Measurements from ENCODE around the gene BMPR1A.
"Not testable (repeated sequence)": the region's sequence is repeated elsewhere in the genome, so short reads cannot be mapped to it uniquely, and the experiment has no call there.

BMPR1A gene

DNA sequence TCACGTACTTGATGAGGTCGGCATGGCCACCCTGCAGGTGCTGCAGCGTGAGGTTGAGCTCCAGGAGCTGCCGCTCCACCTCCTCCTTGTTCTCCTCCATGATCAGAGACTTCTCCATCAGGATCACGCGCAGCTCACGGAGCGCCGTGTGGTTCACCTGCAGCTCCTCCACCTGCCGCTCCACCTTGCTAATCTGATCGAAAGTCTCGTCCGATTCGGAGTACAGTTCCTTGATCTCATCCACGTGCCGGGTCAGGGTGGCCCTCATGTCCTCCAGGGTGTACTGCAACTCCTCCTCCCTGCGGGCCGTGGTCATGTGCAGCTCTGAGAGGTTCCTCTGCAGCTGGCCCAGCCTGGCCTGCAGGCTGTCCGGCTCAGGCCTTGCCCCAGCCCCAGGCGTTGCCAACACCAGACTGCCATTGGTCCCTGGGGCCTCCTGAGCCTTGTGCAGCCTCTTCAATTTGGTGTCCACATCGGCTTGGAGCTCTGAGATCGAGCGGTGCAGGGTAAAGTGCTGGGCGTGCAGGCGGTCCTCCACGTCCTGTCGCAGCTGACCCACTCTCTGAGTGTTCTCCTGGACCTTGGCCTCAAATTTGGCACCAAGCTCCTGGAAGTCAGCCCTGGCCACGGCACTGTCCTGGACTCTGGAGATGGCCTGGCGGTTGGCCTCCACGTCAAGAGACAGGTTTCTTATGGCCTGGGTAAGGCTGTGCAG lies 187.1 kb downstream of the BMPR1A start:
- no peak for DNase-seq

DNA sequence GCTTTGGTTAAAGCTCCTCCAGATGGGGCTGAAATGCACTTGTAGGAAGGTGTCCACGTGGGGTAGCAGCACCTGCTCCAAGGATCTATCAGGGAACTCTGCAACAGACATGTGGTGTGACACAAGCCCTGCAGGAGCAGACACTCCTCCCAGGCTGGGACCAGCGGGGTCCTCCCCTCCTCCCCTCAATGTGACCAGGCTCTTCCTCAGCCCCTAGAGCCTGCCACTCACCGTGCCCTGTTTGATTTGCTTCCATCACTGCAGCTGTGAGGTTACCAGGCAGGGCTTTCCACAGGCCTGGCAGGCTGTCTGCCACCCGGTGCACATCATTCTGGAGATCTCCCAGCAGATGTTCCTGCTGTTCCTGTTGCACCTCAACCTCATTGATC lies 187.6 kb downstream of the BMPR1A start:
- no peak for DNase-seq

DNA sequence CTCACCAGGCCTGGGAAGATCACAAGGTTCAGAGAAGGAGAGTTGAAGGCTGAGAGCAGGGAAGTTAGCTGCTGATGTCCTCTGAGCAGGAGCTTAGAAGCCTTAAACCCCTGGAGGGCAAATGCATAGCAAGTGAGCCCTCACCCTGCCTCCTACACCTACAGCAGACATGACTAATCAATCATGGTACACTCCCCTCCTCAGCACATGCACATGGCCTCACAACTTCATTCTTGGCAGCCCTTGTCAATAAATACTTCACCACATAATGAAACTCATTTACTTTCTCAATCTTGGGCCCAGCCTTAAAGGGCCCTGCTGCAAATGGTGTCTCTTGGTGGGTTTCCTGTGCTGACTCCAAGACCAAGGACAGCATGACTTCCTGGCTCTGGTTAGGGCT lies 188.1 kb downstream of the BMPR1A start:
- DNase-seq, result no peak

DNA sequence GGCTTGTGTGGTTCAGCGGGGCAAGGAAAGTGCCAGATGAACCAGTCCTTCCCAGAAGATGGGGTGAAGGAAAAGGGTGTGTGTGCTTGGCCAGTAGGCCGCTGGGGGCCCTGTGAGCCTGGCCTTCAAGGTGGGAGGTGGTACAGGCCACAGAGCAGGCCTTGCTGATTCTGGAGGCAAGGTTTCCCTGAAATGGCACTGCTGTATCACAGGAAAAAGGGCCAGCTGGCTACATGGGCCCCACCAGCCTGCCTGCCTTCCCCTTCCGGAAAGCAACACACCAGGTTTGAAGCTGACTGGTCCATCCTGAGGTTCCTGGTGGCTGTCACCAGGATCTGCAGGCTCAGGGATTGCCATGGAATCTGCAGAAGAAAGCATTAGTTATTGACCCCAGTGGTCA lies 188.5 kb downstream of the BMPR1A start:
- DNase-seq, result no peak

DNA sequence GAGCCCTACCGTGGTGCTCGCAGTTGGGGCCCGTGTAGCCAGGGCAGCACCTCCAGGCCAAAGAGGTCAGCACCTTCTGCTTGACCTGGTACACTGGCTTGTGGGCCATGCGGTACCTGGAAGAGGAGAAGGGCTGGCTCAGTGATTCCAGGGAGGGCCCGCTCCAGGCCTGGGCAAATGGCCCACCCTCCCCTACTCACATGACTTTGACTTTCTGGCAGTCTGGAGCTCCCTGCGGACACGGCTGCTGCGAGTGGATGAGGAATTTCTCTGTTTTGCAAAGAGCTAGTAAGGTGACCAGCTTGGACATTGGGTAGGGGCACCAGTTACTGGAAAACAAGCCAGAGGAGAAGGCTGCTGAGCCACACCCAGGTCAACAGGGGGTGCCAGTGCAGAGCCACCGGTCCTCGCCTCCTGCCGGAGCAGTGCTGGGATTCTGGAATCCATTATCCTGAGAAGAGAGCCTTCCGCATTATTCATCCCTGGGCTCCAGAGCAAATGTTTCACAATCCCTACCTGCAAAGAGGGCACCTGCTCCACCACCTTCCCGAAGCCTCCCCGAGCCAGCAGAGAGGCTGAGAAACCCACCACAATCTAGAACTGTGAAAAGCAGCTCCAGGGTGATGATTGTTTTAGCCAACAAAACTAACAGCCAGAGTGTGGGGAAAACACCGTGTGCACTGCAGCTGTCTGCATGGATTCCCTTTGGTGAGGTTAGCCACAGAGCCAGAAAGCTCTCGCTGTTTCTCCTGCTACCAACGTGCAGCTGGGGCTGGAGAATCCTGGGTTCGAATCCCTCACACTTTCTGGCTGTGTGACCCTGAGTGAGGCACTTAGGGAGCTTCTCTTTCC lies 189.2 kb downstream of the BMPR1A start:
- no peak for DNase-seq

DNA sequence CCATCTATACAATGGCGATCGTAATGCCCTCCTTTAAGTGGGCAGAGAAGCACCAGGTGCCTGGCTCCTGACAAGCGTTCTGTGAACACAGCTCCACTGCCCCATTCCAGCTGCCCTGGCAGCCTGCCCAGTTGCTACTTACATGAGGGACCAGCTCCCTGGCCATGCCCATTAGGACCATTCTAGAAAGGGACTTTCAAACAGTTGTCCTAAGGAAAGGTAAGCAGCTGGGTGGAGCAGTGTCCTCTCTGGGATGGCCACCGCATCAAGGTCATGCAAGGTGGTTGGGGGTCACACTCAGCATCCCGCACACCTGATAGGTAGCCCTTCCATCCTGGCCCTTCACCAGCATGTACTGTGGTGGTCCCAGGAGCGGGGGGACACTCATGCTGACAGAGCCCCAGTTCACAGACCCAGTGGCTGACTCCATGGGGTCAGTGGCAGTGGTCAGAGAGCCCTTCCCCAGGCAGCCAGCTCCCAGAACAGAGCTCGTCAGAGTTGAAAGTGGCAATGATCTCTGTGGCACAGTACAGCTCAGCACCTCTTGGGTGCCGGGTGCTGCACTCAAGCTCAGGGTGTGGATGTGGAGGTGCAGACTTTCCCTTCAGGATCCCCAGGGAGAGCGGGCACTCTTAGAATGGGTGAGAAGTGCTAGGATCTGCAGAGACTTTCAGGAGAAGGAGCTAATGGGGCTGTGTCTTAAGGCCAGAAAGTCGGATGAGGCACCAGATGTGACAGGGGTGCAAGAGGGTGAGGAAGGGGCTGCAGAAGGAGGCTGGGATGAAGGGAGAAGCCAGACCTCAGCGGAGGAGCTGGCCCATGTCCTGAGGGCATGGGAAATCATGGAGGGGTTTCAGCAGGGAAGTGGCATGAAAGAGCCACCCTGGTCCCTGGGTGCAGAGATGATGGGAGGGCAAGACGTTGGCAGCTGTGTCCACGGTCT lies 190.1 kb downstream of the BMPR1A start:
- peak; percentile 52 for DNase-seq

DNA sequence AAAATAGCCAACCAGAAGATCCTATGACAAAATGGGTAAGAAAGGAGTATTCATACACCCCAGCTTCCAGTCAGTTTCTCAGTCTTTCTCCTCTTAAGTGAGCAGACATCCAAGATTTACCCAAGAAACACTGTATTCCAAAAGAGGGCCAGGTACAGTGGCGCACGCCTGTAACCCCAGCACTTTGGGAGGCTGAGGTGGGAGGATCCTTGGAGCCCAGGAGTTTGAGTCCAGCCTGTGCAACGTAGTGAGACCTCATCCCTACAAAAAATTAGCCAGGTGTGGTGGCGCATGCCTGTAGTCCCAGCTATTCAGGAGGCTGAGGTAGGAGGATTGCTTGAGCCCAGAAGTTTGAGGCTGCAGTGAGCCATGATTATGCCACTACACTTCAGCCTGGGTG lies 191.4 kb downstream of the BMPR1A start:
- DNase-seq, result not testable (repeated sequence)

DNA sequence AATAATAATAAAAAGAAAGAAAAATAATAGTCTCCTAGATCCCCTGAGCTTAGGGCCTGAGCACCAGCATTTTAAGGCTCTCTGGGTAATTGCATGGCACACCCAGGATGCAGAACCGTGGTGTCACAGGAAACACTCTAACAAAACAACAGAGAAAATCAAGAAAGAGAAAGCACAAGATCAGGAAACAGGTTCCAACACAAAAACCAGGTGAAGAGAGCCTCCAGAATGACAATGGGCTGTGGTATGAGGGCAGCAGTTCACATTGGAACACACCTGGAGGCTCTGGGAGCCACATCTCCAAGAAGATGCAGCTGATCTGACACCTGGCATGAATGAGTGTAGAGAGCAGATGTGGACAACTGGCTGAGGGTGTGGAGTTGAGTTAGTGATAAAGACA lies 193.9 kb downstream of the BMPR1A start:
- no peak for DNase-seq

DNA sequence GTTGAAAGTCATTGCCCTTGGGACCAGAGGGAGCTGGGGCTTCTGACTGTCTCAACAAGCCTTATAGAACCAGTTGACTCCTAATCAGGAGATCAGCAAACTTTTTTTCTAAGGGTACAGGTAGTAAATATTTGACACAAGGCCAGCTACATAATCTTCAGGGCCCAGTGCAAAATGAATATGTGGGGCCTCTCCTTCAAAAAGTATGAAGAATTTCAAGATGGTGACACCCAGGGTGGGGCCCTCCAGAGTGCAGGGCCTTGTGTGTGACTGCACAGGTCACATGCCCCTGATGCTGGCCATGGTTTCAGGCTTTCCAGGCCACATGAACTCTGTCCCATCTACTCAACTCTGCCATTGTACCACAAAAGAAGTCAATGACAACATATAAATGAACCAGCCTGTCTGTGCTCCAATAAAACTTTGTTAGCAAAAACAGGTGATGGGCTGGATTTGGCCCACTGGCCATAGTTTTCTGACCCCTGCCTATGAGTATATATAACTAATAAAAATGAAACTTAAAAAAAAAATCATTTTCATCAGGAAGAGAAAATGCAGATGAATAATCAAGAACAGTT lies 194.9 kb downstream of the BMPR1A start:
- DNase-seq, result no peak

DNA sequence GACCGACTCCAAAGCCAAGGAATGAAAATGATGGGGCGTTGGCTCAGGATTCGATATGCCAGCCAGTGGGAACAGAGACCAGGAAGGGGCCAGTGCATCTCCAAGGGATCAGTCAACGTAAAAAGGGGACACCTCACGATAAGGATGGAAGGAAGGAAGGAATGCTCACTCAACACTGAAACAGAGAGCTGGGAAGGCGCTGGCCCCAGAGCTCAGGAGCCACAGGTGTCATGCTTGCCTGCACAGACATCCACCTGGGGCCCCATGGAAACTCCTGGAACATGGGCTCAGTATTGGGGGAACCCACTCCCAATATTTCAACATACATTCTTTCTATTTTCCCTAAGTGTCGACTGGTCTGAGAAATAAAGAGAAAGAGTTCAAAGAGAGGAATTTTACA lies 195.7 kb downstream of the BMPR1A start:
- DNase-seq, result no peak

DNA sequence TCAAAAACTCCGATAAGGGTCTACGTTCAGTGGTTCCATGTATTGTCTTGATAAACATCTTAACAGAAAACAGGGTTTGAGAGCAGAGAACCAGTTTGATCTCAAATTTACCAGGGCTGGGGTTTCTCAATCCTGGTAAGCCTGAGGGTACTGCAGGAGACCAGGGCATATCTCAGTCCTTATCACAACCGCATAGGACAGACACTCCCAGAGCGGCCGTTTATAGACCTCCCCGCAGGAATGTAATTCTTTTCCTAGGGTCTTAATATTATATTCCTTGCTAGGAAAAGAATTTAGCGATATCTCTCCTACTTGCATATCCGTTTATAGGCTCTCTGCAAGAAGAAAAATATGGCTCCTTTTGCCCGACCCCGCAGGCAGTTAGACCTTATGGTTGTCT lies 196.3 kb downstream of the BMPR1A start:
- DNase-seq, result not testable (repeated sequence)

DNA sequence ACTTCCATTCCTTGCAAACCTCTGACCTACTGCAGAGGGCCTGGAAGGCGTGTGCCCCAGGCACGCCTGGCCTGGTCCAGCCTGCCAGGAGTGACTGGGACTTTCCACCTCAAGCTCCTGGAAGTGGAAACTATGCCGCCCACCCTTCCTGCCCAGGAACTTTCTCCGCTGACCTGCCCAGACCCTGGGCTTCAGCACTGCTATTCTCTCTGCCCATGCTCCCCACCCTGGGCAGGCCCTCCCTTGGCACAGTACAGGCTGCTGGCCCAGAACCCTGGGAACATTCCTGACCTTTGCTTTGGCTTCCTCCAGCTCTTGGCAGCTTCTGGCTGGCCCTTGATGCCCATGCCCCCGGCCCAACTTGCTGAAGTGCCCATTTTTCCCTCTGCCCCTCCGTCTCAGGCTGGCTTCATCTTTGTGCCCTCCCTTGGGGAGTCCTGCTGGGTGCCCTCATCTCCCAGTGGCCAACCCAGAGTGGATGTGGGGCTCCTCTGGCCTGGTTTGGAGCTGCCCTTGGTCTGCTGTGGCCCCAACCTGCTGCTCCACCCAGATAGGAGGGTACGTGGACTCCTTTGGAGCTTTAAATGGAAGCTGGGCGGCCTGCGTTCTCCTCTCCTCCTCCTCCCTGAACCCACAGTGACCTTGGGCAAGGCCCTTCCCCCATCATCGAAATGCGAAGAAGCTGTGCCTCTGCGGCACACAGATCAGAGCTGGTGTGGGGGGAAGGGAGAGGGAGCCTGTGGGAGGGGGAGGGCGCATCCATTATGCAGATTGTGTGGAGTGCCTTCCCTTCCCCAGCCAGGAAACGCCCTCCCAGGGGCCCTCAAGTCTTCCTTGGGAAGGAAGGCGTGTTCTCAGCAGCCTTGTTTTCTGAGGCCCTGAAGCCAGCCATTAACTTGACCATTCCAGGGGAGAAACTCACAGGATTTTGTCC lies 197.6 kb downstream of the BMPR1A start:
- DNase-seq, result no peak

DNA sequence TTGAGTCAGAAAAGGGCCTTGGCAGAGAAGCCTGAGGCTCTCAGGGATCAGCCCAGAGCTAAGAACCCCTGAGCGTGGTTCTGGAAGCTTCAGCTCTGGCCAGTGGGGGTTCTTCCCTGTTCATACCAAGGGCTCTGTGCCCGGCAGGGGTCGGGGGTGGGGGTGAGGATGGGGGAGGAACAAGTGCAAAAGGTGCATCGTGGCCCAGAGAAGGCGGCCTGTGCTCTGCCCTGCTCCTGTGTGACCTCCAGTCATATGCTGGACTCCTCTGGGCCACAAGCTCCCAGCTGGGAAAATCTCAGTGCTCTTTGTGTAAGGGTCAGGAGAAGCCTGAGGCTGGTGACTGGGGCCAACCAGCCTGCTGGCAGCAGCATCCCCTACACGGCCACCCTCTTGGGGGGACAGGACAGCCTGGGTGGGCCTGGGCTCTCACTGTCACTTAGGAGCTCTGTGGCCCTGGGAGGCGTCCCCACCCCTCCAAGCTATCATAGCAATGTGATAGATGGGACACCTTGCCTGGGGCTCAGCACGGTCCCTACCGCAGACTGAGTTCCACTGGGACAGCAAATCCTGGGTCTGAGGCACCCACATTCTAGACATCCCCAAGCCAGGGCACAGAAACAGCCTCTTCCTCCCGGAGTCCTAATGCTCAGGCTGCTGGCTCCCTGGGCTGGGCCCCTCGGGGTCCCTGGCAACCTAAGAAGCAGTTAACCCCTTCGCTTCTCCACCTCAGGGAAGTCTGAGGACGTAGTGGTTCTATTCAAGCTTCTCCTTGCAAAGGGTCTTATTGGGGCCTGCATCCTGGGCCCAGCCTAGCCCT lies 198.5 kb downstream of the BMPR1A start:
- DNase-seq, result no peak

DNA sequence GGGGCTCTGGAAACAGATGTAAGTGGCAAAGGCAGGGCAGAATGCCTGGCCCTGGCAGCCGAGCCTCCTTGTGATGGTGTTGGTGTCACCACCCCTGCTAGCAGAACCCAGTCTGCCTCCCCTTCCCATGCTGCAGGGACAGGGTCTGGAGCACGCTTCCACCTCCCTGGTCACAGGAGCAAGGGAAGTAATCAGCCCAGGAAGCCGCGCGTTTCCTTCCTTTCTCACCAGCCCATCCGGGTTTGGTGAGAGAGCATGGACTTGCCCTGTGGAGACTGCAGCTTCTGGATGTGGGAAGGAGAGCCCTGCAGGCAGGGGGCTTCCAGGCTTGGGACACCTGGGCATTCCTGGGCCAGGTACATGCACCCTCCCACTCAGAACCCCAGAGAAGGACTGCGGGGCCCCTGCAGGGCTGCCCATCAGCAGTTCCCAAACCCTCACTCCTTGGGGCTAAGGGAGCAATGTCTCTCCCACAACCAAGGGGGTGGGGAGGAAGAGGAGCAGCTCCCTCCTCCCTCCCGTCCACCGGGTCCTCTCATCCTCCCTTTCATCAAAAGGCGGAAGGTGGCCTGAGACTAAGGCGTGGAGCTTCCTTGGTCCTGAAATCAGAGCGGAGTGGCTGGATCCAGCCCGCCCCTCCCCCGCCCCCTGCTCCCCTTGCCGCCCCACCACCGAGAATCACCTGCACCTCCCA lies 199.2 kb downstream of the BMPR1A start:
- no peak for DNase-seq

DNA sequence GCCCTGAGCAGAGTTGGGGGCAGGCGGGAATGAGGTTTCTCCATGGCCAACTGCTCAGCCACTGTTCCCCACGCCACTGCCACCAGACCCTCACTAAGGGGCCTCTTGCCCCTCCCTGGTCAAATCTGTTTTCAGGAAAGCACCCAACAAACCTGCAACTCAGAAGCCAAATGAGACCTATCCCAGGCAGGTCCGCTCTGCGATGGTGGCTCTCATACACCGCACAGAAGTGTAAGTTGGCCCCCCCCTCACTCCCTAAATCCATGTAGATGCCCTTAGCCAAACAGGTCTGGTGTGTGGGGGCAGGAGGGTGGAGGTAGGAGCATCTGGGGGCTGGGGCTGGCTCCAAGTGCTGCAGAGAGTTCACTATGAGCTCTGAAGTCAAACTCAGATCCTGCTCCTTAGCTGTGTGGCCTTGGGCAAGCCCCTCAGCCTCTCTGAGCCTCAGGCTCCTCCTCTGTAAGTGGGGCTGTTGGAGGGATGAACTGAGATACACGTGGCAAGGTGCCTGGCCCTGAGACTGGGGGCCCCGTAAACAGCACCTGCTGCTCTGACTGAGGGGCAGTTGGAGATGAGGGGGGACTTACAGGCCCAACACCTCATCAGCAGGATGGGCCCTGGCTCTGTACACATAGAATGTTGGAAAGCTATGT lies 199.9 kb downstream of the BMPR1A start:
- DNase-seq, result no peak

DNA sequence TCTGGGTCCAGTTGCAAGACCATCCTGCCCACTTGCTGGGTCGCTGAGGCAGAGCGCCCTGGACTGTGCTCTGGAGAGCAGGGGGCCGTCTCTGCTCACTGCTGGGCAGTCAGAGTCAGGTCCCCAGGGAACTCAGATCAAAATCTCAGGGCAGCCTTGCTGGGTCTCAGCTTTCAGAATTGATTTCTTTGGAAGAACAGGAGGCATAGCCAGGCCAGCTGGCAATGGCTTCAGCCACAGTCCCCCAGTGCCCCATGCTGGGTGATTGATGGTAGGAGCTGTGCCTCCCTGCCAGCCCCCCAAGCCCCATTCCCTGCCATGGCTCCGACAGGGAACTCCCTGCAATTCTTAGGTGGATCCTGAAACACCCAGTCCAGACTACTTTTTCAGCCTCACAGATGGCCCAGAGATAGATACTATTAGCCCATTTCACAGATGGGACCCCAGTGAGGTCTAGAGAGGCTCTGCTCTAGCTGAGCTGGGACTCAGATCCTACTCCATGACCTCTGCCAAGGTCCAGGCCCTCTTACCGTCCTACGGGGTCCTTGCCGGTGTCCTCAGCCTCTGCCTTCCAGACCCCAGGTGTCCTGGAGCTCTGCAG lies 200.5 kb downstream of the BMPR1A start:
- no peak for DNase-seq

DNA sequence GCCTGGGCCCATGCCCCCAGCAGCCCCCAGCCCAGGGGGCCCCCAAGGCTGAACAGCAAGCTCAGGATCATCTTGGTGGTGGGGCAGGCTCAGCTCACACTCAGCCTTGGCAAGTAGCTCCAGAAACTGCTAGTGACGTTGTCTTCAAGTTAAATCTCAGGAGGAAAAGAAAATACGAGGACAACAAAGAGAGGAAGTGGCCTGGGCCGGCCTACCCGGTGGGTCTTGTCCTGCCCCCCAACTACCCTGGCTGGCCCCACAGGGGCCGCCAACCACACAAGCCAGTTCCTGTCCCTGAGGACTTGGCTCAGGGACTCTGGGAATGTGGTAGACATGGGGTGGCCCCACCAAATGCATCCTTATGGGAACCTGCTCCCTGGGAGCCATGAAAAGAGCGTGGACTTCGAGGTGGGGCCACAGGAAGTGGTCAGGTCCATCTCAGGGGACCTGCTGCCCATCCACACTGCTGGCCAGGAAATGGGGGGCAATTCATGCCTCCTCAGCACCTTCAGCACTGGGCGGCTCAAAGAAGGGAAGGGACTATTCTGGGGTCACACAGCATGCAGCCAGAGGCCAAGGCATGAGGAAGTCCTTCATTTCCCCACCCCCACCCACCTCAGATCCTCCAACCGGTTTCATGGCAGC lies 201.2 kb downstream of the BMPR1A start, which contains the start of gene MMRN2:
Gene MMRN2, minus strand, starts transcription at position 145 of the 645 bp plus-strand sequence. Its CDS starts 74 bp downstream, at position 71.
- DNase-seq, result no peak

DNA sequence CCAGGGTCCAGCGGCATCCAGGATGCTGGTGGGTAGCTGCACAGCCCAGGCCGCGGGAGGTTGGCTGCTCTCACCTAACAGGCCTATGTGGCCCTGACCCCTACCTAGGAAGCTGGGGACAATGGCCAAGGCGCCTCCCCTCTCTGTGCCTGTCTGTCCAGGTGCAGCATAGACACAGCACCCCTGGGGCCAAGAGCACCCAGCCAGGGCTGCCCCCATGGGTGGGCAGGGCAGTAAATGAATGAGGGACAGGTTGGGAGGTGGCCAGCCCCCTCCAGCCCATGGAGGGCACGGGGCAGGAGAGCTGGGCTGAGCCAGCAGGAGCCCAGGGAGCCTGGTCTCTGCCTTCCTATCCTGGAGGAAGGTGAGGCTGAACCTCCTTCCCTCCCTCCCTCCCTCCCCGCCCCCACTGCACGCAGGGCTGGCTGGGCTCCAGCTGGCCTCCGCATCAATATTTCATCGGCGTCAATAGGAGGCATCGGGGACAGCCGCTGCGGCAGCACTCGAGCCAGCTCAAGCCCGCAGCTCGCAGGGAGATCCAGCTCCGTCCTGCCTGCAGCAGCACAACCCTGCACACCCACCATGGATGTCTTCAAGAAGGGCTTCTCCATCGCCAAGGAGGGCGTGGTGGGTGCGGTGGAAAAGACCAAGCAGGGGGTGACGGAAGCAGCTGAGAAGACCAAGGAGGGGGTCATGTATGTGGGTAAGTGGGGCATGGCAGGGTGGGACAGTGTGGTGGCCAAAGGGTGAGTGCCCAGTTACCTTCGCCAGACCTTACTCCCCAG lies 201.9 kb downstream of the BMPR1A start, which contains the start of gene SNCG:
Gene SNCG, plus strand, starts transcription at position 484 of the 785 bp plus-strand sequence. Its CDS starts 99 bp downstream, at position 583.
- peak; percentile 64 for DNase-seq
